Activated CD4-positive, alpha-beta memory T cell treated with anti-CD3 and anti-CD28 coated beads, Interleukin-2, amount 10 ng/mL, durations not matched to agents 7 days and 5 days (primary cell): ENCODE data around the gene MYLK3. TPM values are rescaled to one million over a fixed set of nuclear protein-coding genes. Genes with fewer than 3 reads are reported as not detected.

Experiments
- CTCF ChIA-PET: fragments of 350-600 bp; sonication (Branson Sonifier 250); formaldehyde crosslinking; loops from one replicate; lab custom pipeline; 2021; ENCODE audit warnings: antibody characterized with exemption, inconsistent platforms; lab: Charles Lee
- POLR2A ChIA-PET: fragments of 350-600 bp; sonication (Branson Sonifier 250); formaldehyde crosslinking; loops from one replicate; lab custom pipeline; 2021; ENCODE audit warnings: antibody characterized with exemption; lab: Charles Lee
- DNase-seq: peaks from one replicate; pipeline ENCODE4 v3.0.0-alpha.2; 2020
- H3K27ac Mint-ChIP-seq: one replicate; pipeline ENCODE4 v1.8.0; 2021; ENCODE audit warnings: mild to moderate bottlenecking, mixed read lengths
- H3K27me3 Mint-ChIP-seq: one replicate; pipeline ENCODE4 v1.8.0; 2021; ENCODE audit warnings: mixed read lengths
- H3K36me3 Mint-ChIP-seq: one replicate; pipeline ENCODE4 v1.8.0; 2021; ENCODE audit warnings: low read depth, mixed read lengths
- H3K4me1 Mint-ChIP-seq: one replicate; pipeline ENCODE4 v1.8.0; 2021; ENCODE audit warnings: mixed read lengths
- H3K4me3 Mint-ChIP-seq: one replicate; pipeline ENCODE4 v1.8.0; 2021; ENCODE audit warnings: mild to moderate bottlenecking, mixed read lengths
- H3K9me3 Mint-ChIP-seq: one replicate; pipeline ENCODE4 v1.8.0; 2021; ENCODE audit warnings: mixed read lengths
- total RNA-seq, 2 experiments: library from RNA; stranded (reverse); gene quantifications; one replicate each; pipeline ENCODE4 v1.2.3, GENCODE V29; 2021

The MYLK3 gene
- total RNA-seq, 2 experiments from 2014 or later = 0.35 to 0.63 TPM

GRCh38 chr16:46782320-46782719, 34.2 kb upstream of the MYLK3 start:
- Mint-ChIP-seq H3K9me3 (peaks cover 3% of the 10 kb centered on the region), H3K4me3 (no peak overlapping the region), H3K27me3 (no peaks in the 10 kb centered on the region), H3K27ac (no peak overlapping the region), H3K4me1 (peaks cover 20% of the 10 kb centered on the region), H3K36me3 (peaks cover 4% of the 10 kb centered on the region)
- DNase-seq = no peak
- CTCF ChIA-PET = interaction anchor here (0.7 kb wide), 1 partner anchor 10 kb away, joined by 3 read pairs; no protein-coding TSS in a partner anchor
- POLR2A ChIA-PET = interaction anchor here (1.0 to 1.1 kb wide), 3 partner anchors 10 to 93 kb away, joined by 3 to 4 read pairs (median 3); partner anchors contain the start of genes C16orf87 and ORC6

GRCh38 chr16:46777804-46778203, 29.7 kb upstream of the MYLK3 start:
- no peak for DNase-seq
- ChIA-PET POLR2A (no interaction called here), CTCF (no interaction called here)
- Mint-ChIP-seq H3K9me3 (no peaks in the 10 kb centered on the region), H3K27ac (no peak overlapping the region), H3K4me3 (no peak overlapping the region), H3K36me3 (no peaks in the 10 kb centered on the region), H3K4me1 (no peaks in the 10 kb centered on the region), H3K27me3 (no peaks in the 10 kb centered on the region)

GRCh38 chr16:46775214-46775613, 27.1 kb upstream of the MYLK3 start:
- no peak overlapping the region for H3K27ac Mint-ChIP-seq
- H3K9me3 Mint-ChIP-seq = no peaks in the 10 kb centered on the region
- H3K4me3 Mint-ChIP-seq = no peak overlapping the region
- no peaks in the 10 kb centered on the region for H3K36me3 Mint-ChIP-seq
- no peaks in the 10 kb centered on the region for H3K27me3 Mint-ChIP-seq
- H3K4me1 Mint-ChIP-seq = no peaks in the 10 kb centered on the region
- POLR2A ChIA-PET = no interaction called here
- DNase-seq = no peak
- CTCF ChIA-PET = interaction anchor here (0.7 kb wide), 1 partner anchor 26 kb away, joined by 3 read pairs; no protein-coding TSS in a partner anchor

GRCh38 chr16:46774743-46775177, 26.6 kb upstream of the MYLK3 start:
- Mint-ChIP-seq H3K4me3 (no peak overlapping the region), H3K9me3 (no peaks in the 10 kb centered on the region), H3K36me3 (no peaks in the 10 kb centered on the region), H3K27me3 (no peaks in the 10 kb centered on the region), H3K4me1 (no peaks in the 10 kb centered on the region), H3K27ac (no peak overlapping the region)
- ChIA-PET CTCF (no interaction called here), POLR2A (no interaction called here)
- DNase-seq = no peak

GRCh38 chr16:46772463-46772862, 24.3 kb upstream of the MYLK3 start:
- Mint-ChIP-seq H3K4me3 (no peak overlapping the region), H3K4me1 (no peaks in the 10 kb centered on the region), H3K9me3 (no peaks in the 10 kb centered on the region), H3K36me3 (no peaks in the 10 kb centered on the region), H3K27ac (no peak overlapping the region), H3K27me3 (peaks cover 3% of the 10 kb centered on the region)
- no peak for DNase-seq
- POLR2A ChIA-PET = no interaction called here
- CTCF ChIA-PET = interaction anchor here (0.5 kb wide), 1 partner anchor 10 kb away, joined by 3 read pairs; no protein-coding TSS in a partner anchor

GRCh38 chr16:46768809-46769208, 20.7 kb upstream of the MYLK3 start:
- H3K27me3 Mint-ChIP-seq = peaks cover 4% of the 10 kb centered on the region
- H3K4me3 Mint-ChIP-seq = no peak overlapping the region
- ChIA-PET POLR2A (no interaction called here), CTCF (no interaction called here)
- DNase-seq = no peak
- no peaks in the 10 kb centered on the region for H3K9me3 Mint-ChIP-seq
- no peak overlapping the region for H3K27ac Mint-ChIP-seq
- no peaks in the 10 kb centered on the region for H3K36me3 Mint-ChIP-seq
- peaks cover 2% of the 10 kb centered on the region for H3K4me1 Mint-ChIP-seq

- Mint-ChIP-seq H3K36me3 (no peaks in the 10 kb centered on the region), H3K9me3 (no peaks in the 10 kb centered on the region), H3K4me1 (peaks cover 2% of the 10 kb centered on the region), H3K4me3 (no peak overlapping the region), H3K27ac (no peak overlapping the region), H3K27me3 (peaks cover 7% of the 10 kb centered on the region)
- ChIA-PET POLR2A (no interaction called here), CTCF (no interaction called here)
- no peak for DNase-seq
These were observed 16.9 kb upstream of the MYLK3 start for GRCh38 chr16:46765050-46765449.

GRCh38 chr16:46763147-46763546, 15.0 kb upstream of the MYLK3 start:
- Mint-ChIP-seq H3K27me3 (peaks cover 7% of the 10 kb centered on the region), H3K4me3 (no peak overlapping the region), H3K4me1 (peaks cover 2% of the 10 kb centered on the region), H3K27ac (no peak overlapping the region), H3K9me3 (no peaks in the 10 kb centered on the region), H3K36me3 (no peaks in the 10 kb centered on the region)
- no peak for DNase-seq
- ChIA-PET CTCF (no interaction called here), POLR2A (no interaction called here)

- H3K4me1 Mint-ChIP-seq = peaks cover 2% of the 10 kb centered on the region
- POLR2A ChIA-PET = no interaction called here
These were observed 14.4 kb upstream of the MYLK3 start for GRCh38 chr16:46762583-46762982.

GRCh38 chr16:46759309-46759708, 11.2 kb upstream of the MYLK3 start:
- POLR2A ChIA-PET = no interaction called here
- CTCF ChIA-PET = no interaction called here
- Mint-ChIP-seq H3K27me3 (peaks cover 2% of the 10 kb centered on the region), H3K36me3 (no peaks in the 10 kb centered on the region), H3K27ac (no peak overlapping the region), H3K4me1 (no peaks in the 10 kb centered on the region), H3K9me3 (no peaks in the 10 kb centered on the region), H3K4me3 (no peak overlapping the region)
- DNase-seq = no peak

More at GRCh38 chr16:46762583-46762982, 14.4 kb upstream of the MYLK3 start:
- H3K9me3 Mint-ChIP-seq = no peaks in the 10 kb centered on the region
- peaks cover 4% of the 10 kb centered on the region for H3K27me3 Mint-ChIP-seq
- H3K4me3 Mint-ChIP-seq = no peak overlapping the region
- no peak for DNase-seq
- no peak overlapping the region for H3K27ac Mint-ChIP-seq
- no peaks in the 10 kb centered on the region for H3K36me3 Mint-ChIP-seq
- CTCF ChIA-PET = no interaction called here

- no peak for DNase-seq
- Mint-ChIP-seq H3K4me3 (no peak overlapping the region), H3K27ac (no peak overlapping the region), H3K4me1 (peaks cover 2% of the 10 kb centered on the region), H3K36me3 (no peaks in the 10 kb centered on the region), H3K9me3 (no peaks in the 10 kb centered on the region), H3K27me3 (peaks cover 2% of the 10 kb centered on the region)
- ChIA-PET CTCF (no interaction called here), POLR2A (no interaction called here)
These were observed 9.4 kb upstream of the MYLK3 start for GRCh38 chr16:46757339-46758050.

GRCh38 chr16:46756772-46757171, 8.6 kb upstream of the MYLK3 start:
- H3K4me3 Mint-ChIP-seq = no peak overlapping the region
- no peaks in the 10 kb centered on the region for H3K36me3 Mint-ChIP-seq
- ChIA-PET POLR2A (no interaction called here), CTCF (no interaction called here)
- no peaks in the 10 kb centered on the region for H3K9me3 Mint-ChIP-seq
- DNase-seq = no peak
- no peak overlapping the region for H3K27ac Mint-ChIP-seq
- H3K27me3 Mint-ChIP-seq = peaks cover 2% of the 10 kb centered on the region
- peaks cover 2% of the 10 kb centered on the region for H3K4me1 Mint-ChIP-seq

GRCh38 chr16:46753015-46753414, 4.9 kb upstream of the MYLK3 start:
- no peaks in the 10 kb centered on the region for H3K27me3 Mint-ChIP-seq
- no peaks in the 10 kb centered on the region for H3K36me3 Mint-ChIP-seq
- H3K4me3 Mint-ChIP-seq = no peak overlapping the region
- H3K9me3 Mint-ChIP-seq = no peaks in the 10 kb centered on the region
- DNase-seq = no peak
- POLR2A ChIA-PET = no interaction called here
- peaks cover 2% of the 10 kb centered on the region for H3K4me1 Mint-ChIP-seq
- CTCF ChIA-PET = no interaction called here
- no peak overlapping the region for H3K27ac Mint-ChIP-seq

GRCh38 chr16:46751381-46751780, 3.2 kb upstream of the MYLK3 start:
- no peaks in the 10 kb centered on the region for H3K27me3 Mint-ChIP-seq
- H3K4me3 Mint-ChIP-seq = no peak overlapping the region
- ChIA-PET POLR2A (no interaction called here), CTCF (no interaction called here)
- no peak for DNase-seq
- H3K36me3 Mint-ChIP-seq = no peaks in the 10 kb centered on the region
- no peaks in the 10 kb centered on the region for H3K9me3 Mint-ChIP-seq
- H3K27ac Mint-ChIP-seq = no peak overlapping the region
- H3K4me1 Mint-ChIP-seq = peaks cover 2% of the 10 kb centered on the region
